ENCODE data around the gene ECM2. TPM values are rescaled to one million over a fixed set of nuclear protein-coding genes. Genes with fewer than 3 reads are reported as not detected.
A peak's percentile ranks its signal among the peaks of the same experiment; 100 is the strongest.

ECM2 gene
- total RNA-seq, 1 experiment from 2014 or later: 0.47 TPM

DNA sequence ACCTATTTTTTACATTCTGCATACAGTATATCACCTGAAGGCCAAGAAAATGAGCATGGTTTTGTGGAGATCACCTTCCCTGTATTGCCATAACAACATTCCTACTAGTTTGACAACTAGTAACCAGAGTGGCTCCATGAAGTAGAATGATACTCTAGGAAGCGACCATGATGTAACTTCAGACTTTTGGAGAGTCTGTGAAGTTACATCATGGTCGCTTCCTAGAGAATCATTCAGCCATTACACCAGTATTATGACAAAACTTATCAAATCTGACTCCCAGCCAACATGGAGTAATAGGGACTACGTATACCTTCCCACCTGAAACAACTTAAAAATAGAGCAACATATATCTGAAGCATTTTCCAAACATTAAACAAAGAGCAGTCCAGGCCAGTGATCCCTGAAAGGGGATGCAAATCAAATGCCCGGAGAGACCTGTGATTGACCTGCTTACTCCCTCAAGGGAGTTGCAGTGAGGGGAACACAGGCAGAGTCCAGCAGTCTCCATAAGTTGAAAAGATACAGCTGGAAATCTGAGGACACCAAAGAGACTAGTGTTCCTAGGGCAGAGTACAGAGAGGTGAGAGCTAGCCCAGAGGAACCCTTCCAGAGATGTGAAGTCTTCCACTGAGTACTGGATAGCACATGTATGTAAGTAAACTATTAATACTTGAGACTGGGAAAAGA is 7.8 kb downstream of the ECM2 start:
- no peak for DNase-seq (ENCODE audit: low read depth)

DNA sequence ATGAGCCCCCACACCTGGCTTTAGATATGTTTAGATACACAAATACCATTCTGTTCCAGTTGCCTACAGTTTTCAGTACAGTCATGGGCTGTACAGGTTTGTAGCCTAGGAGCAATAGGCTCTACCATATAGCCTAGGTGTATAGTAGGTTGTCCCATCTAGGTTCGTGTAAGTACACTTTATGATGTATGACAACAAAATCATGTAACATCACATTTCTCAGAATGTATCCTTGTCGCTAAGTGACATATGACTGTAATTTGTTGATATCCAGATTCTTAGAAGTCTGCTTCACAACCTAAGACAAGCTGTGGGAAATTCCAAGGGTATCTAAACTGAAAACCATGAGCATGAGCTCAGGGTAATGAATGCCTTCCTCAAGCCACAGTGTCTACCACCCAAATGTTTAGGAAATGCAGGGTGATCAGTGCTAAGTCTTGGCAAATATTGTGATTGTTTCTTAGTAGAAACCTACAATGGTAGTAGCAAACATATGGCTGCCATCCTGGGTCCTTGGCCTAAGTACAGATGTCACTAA is 8.4 kb downstream of the ECM2 start:
- DNase-seq (ENCODE audit: low read depth): no peak

DNA sequence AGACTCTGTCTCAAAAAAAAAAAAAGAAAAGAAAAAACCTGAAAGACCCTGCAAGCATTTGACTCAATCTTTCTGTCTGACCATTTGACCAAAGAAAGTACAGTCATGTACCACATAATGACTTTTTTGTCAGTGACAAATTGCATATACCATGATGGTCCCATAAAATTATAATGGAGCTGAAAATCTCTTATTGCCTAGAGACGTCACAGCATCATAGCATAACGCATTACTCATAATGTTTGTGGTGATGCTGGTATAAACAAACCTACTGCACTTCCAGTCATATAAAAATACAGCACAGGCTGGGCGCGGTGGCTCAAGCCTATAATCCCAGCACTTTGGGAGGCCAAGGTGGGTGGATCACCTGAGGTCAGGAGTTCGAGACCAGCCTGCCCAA is 10.5 kb downstream of the ECM2 start:
- peak; percentile 89 for DNase-seq (ENCODE audit: low read depth)

DNA sequence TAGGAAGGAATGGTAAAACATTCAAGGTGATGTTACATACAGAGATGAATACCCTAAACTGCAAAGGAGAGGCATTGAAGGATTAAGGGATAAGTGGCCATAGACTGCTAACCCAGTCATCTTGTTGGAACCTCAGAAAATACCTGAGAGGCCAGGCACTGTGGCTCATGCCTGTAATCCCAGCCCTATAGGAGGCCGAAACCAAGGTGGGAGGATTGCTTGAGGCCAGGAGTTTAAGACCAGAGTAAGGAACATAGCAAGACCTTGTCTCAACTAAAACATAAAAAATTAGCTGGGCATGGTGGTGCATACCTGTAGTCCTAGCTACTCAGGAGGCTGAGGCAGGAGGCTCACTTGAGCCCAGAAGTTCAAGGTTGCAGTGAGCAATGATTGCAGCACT is 10.9 kb downstream of the ECM2 start:
- no peak for DNase-seq (ENCODE audit: low read depth)

DNA sequence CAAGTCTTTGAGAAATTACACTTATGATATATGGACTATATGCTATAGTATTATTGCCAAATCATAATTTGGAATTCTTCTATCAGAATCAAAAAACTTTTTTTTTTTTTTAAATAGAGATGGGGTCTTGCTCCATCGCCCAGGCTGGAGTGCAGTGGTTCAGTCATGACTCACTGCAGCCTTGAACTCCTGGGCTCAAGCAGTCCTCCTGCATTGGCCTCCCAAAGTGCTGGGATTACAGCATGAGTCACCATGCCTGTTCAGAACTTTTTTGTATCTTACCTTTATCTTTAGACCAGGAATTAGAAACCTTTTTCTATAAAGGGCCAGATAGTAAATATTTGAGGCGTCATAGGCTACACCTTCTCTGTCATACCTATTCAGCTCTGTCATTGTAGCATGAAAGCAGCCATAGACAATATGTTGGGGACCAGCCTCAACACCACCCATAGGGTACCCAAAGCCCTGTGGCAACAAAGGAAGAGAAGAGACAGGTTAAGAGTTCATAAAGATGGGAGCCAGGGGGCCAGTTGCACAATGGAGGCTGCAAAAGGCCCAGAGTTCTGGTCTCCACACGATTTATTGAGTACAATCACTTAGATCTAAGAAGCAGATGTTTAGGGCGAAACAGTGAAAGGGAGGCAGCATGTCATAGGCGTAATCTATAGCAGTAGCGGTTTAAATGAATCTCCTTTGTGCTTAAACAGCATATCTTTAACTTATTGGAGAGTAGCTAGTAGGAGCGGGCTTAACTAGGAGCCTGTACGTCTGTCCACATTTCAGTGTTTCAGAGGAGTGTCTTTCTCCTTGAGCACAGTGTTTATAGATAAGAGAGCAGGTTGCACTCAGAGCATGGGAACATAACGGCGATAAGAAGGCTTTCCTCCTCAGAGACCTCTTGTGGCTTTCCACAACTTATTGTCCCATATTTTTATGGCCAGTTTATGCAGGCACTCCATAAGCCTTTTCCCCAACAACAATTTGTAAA is 12.5 kb downstream of the ECM2 start:
- DNase-seq (ENCODE audit: low read depth): peak; percentile 49

DNA sequence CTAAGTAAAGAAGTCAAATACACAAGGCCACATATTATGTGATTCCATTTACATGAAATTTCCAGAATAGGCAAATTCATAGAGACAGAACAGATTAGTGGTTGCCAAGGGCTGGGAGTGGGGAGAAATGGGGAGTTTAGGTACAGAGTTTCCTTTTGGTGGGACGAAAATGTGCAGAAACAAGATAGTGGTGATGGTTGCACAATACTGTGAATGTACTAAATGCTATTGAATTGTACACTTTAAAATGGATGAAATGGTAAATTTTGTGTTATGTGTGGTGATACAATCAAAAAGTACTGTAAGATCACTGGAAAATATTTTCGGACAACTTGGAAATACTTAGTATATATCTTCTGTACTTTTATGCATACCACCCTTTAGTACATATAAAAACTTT is 15.0 kb downstream of the ECM2 start:
- DNase-seq (ENCODE audit: low read depth): no peak

DNA sequence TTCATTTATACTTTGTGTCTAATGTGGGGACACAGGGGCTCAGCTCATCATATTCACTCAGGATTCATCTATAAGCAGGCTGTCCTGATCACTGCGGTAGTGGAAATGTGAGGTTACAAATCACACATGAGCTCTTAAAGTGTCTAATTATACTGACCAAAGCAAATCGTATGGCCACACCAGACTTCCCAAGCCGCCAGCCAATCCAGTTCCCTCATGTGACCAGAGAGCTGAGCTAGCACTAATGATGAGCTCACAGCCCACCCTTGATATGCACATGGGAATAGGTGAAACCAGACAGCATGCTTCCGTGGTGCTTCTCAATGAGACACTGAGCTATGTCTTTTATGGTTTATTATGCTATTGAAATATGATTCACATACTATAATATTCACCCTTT is 17.6 kb downstream of the ECM2 start:
- DNase-seq (ENCODE audit: low read depth): no peak

DNA sequence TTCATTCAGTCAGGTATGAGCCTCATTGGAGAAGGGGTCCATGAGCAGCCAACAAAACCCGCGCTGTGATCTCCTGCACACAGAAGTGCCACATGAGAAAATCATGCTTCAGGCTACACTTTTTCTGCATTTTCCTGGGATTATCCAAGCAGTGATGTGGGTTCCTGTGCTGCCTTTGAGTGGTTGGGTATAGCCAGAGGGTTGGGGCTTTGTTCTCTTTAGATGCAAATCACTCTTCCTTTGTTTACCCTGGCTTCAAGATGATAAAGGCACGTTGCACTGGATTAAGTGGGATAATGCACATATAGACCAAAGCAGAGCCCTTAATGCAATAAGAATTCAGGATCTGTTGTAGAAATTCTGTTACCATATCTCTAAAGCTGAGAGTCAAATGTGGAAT is 18.7 kb downstream of the ECM2 start:
- DNase-seq (ENCODE audit: low read depth): no peak

DNA sequence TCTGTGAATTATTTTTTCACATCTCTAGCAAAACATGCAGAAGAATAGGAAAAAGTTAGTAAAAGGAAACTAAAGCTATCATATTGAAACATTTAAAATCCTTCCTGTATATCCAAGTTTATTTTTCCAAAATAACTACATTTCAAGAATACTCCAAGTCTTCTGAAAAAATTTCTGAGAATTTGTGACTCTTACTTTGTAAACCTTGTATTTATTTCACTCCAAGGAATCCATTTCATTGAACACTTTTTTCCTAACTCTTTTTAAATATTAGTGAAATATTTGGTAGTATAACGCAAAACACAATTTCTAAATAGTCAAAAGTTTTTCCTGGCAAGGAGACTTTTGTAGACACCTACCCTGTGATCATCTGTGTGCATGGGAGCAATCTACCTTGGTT is 19.3 kb downstream of the ECM2 start:
- DNase-seq (ENCODE audit: low read depth): no peak

DNA sequence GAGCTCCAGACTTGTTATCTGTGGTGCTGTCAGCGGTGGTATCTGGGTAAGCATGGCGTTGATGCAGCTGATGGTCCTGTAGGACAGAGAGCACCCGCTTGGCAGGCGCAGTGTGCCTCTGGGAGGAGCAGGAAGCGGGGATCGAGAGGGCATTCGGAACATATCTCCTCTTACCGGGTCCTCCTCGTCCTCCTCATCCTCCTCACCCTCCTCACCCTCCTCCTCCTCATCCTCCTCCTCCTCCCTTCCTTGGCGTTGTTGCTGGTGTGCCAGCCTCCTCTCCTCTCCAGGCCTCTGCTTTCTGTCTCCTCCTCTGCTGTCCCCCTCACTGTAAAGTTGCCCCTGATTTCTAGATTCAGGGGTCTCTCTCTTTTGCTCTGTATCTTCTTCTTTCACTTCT is 21.2 kb downstream of the ECM2 start:
- DNase-seq (ENCODE audit: low read depth): no peak

DNA sequence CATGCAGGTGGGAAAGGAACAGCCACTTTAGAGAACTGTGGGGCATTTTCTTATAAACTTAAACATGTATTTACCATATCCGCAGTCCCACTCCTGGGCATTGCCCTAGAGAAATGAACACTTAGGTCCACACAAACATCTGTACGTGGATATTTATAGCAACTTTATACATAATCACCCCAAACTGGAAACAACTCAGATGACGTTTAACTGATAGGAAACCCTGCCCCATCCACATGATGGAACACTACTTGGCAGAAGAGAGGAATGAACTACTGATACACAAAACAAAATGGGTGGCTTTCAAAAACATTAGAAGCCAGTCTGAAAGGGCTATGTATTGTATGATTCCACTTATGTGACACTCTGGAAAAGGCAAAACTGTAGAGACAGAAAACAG is 22.4 kb downstream of the ECM2 start:
- DNase-seq (ENCODE audit: low read depth): no peak

DNA sequence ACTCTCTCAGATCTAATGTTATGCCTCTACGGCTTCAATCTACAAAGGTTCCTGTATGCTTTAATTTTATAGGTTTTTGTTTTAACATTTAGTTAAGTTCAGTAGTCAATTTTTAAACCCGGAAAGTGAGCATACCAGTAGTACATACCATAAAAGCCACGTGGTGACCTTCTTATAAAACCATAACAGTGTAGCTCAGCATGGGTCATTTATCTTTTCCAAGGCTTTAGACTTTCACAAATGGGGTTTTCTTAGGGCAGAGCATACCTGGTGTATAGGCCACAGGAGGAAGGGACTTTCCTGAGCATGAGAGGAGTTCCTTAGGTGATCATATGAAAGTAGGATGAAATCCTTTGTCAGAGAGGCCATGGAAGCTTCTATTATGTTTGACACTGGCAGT is 23.2 kb downstream of the ECM2 start:
- no peak for DNase-seq (ENCODE audit: low read depth)

DNA sequence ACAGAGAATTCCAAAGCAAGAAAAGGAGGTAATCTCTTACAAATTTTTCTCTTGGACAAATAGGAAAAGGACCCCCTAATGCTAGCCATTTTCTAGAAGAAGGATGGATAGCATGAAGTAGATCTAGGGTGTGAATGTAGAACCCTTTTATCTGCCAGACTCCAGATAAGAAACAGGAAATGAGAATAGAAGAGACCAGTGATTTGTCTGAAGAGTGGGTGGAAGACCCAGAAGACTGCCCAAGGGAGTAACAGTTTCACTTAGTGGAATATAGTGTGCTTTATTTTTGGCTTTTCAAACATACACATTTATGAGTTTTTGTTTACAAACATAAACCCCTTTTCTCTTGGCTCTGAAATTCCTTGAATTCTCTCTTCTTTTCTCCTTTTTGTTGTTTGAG is 25.0 kb downstream of the ECM2 start:
- no peak for DNase-seq (ENCODE audit: low read depth)

DNA sequence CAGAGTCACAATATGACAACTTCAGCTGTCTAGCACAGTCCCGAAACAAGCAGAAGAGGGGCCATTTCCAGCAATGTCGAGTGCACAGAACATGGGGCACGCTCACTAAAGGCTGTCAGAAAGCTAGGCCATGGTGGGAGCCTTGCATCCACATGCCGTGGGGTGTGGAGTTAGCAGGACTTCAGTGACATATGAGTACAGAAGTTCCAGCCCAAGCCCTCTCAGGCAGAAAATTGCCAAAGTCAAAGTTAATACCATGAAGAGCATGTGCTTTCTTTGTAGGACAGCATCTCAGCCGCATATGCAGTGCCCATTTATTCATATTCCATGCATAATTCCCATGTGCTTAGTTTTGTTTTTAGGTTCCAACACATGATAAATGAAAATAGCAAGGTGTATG is 26.7 kb downstream of the ECM2 start:
- DNase-seq (ENCODE audit: low read depth): no peak

DNA sequence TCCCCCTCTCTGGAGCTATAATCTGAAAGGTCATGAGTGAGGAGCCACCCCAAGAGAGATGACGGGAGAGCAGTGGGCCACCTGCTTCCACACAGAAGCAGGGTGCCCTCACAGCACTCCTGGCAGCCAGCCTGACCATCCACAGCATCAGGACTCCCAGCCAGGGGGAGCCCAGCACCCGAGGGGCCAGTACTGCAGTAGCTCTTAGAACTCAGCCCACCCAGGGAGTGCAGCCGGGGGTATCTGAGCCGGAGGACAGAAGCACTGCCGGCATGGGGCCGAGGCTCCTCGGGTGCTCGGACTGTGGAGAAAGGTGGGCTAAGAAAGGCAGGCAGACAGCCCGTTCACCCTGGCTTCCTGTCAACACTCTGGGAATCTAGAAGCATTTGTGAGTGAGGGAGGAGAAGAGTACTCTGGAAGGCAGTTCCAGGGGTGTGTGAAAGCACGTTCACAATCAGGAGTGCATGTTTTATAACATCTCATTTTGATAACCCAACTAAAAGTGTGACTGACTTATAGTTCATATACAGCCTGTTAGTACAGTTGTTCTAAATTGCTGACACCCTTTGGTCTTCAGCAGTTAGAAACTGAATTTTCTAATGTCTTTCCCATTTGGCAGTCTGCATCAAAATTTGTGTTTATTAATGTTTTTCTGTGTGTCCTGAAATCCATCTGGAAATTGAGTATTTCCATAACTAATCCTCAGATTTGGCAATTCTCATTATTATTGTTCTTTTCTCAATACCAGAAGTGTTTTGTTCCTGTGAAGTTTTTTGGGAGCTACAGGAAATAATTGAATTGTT is 27.6 kb downstream of the ECM2 start:
- DNase-seq (ENCODE audit: low read depth): no peak

DNA sequence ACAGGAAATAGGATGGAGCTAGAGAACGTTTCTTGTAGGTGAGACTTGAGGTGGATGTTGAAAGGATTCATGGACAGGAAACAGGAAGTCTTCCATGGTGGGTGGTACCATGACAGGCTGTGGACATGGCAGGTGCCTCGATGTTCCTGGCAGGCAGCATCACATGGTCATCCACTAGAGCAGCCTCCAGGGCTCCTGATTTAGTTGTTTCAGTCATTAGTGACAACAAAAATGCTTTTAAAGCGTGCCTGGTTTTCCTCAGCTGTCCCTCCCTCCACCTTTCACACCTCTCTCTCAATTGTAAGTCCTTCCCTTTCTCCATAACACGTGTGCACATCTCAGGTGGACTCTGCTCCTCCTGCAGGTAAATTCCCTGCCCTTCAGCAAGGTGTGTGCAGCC is 28.3 kb downstream of the ECM2 start:
- DNase-seq (ENCODE audit: low read depth): no peak

DNA sequence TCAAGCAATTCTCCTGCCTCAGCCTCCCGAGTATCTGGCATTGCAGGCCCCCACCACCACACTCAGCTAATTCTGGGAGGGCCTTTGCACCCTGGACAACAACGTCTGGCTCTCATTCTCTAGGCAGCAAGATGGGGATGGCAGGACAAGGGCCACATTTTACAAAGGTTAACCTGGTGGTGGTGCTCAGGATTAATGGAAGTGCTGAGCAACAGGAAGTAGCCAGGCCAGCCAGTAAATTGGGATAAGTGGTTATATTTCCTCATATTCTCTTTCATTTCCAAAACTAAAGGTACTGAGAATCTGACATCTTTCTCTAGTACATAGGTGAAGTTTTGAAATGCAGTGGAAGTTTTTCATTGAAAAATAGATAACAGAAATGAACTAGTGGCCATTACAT is 28.8 kb downstream of the ECM2 start:
- DNase-seq (ENCODE audit: low read depth): peak; percentile 30

DNA sequence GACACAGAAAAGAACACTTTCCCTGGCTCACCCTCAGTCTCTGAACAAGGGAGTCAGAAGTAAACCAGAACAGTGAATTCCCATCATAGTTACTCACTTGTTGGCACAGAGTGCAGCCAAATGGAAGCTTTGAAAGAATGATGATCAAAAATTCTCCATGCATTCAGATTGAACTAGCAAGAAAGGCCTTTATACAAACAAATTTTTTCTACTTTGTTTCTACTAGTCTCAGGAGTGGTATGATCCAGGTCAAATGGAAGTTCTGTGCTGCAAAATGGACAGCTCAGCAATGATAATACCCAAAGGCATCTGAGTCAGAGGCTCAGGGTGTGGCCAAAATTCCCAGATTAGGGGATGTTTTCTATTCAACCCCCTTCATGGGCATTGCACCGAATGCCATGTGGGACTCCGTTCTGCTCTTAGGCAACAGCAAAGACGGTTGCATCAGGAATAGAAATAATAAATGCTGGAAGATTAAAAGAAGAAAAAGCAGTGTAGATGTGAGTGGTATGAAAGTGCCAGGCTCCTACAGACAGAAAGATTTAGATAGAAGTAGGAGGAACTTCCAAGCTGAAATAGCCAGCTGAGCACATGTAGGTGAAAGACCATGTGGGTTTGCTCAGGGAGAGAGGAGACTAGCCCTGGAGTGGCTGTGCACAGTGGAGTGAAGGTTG is 29.5 kb downstream of the ECM2 start:
- DNase-seq (ENCODE audit: low read depth): peak; percentile 88

DNA sequence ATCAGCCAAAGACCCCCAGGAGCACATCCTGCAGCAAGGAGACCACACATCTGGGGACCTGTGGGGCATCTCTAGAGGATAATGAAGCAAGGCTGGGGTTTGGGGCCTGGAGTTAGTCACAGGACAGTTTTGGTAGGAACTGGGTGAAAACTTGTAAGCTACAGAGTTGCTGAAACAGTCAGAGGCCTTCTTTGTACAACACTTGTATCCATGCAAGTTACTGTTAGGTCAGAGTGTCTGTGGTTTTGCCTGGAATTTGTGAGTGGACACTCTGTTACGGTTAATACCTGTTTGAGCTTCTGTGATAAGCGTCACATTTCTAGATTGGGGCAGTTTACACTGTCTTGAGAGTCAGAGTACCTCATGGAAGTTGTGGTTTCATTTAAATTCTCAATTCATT is 30.9 kb downstream of the ECM2 start:
- DNase-seq (ENCODE audit: low read depth): peak; percentile 61

DNA sequence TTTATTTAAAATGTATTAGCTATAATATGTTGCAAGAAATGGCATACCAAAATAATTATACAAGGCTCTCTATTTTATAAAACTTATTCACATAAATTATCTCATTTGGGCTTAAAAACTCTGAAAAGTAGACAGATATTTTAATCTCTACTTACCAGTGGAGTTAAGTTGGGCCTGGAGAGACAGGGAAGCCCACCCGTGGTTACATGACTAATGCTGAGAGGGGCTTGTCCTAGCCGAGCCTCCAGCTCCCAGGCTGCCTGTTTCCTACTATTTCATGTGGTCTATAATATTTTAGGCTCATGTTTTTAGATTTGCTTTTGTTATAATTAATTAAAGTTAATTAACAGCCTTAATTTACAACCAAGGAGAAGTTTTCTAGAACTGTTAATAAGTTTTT is 32.6 kb downstream of the ECM2 start:
- DNase-seq (ENCODE audit: low read depth): no peak

DNA sequence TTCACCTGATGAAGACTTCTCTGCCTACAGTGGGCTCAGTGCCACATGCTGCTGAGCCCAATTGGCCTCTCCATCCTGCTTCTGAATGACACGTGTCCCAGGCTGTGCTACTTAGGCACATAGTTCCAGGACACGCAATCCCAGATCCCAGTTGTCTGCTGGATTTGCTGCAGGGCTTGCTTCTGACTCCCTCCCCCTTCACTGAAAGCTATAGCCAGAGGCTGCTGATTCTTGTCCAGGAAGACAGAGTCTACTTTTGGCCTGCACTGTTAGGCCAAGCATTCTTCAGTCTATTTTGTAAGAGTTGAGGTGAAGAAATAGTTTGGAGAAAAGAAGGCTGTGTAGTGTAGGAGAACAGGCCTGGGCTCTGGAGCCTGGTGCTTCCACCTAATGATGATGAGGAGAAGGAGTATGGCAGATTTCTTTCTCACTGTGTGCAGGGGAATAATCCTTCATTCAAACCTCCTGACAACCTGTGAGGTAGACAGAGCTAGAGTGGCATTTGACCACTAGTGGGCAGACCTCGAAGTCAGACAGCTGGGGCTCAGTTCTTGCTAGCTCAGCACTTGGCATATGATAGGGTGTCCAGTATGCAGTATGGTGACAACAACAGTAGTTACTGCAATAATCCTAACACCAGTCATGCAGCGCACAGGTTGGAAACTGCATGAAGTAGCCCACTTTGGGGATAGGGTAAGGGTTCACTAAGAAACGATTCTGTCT is 34.0 kb downstream of the ECM2 start:
- DNase-seq (ENCODE audit: low read depth): peak; percentile 50

Data from M059J (cell line).